Measurements from ENCODE around the gene NADSYN1. TPM values are rescaled to one million over a fixed set of nuclear protein-coding genes. Genes with fewer than 3 reads are reported as not detected.

Gene NADSYN1
- total RNA-seq, 2 experiments from 2014 or later, result 106 to 112 TPM

GRCh38 chr11:71490044-71490730 lies 37.2 kb downstream of the NADSYN1 start:
- no peak for TF ChIP-seq CTCF (IDR thresholded peaks at IDR 0.05)
- H3K27ac ChIP-seq (ENCODE audit: low read depth in 1 of 2, low read length in 2 of 2), result no peak overlapping the region
- no peaks in the 10 kb centered on the region for H3K4me1 Mint-ChIP-seq (ENCODE audit: low read depth)
- ChIA-PET POLR2A (no interaction called here), CTCF (interaction anchor here (0.6 kb wide), 1 partner anchor 9 kb away, joined by 4 read pairs; no protein-coding TSS in a partner anchor)
- H3K4me1 ChIP-seq (ENCODE audit: insufficient read depth, low read length), result no peaks in the 10 kb centered on the region
- ATAC-seq (ENCODE audit: poor library complexity) (no peak), DNase-seq (peak in 1 of 14 experiments; percentile 17)
- no peaks in the 10 kb centered on the region for H3K27me3 Mint-ChIP-seq
- no peaks in the 10 kb centered on the region for H3K27me3 ChIP-seq (ENCODE audit: control insufficient read depth in 1 of 2, insufficient read depth in 2 of 2, low read length in 2 of 2)
- no peaks in the 10 kb centered on the region for H3K9me3 ChIP-seq (ENCODE audit: control insufficient read depth in 1 of 2, insufficient read depth in 1 of 2, low read length in 2 of 2)
- H3K36me3 Mint-ChIP-seq (ENCODE audit: low read depth), result peaks cover 92% of the 10 kb centered on the region
- no peak overlapping the region for H3K27ac Mint-ChIP-seq
- H3K9me3 Mint-ChIP-seq, result no peaks in the 10 kb centered on the region
- H3K4me3 Mint-ChIP-seq, result no peak overlapping the region
- peaks cover 60% of the 10 kb centered on the region for H3K36me3 ChIP-seq (ENCODE audit: insufficient read depth, low read length)
- no peak overlapping the region for H3K4me3 ChIP-seq (ENCODE audit: low read length)
- intact Hi-C loops (cut with DNase I, micrococcal nuclease), result no loop called here

- no peaks in the 10 kb centered on the region for H3K27me3 Mint-ChIP-seq
- Histone ChIP-seq H3K27ac (ENCODE audit: low read depth in 1 of 2, low read length in 2 of 2) (no peak overlapping the region), H3K4me1 (ENCODE audit: insufficient read depth, low read length) (no peaks in the 10 kb centered on the region), H3K27me3 (ENCODE audit: control insufficient read depth in 1 of 2, insufficient read depth in 2 of 2, low read length in 2 of 2) (no peaks in the 10 kb centered on the region), H3K36me3 (ENCODE audit: insufficient read depth, low read length) (peaks cover 60% of the 10 kb centered on the region), H3K4me3 (ENCODE audit: low read length) (no peak overlapping the region), H3K9me3 (ENCODE audit: control insufficient read depth in 1 of 2, insufficient read depth in 1 of 2, low read length in 2 of 2) (no peaks in the 10 kb centered on the region)
- ATAC-seq (ENCODE audit: poor library complexity) (no peak), DNase-seq (peak in 1 of 14 experiments; percentile 11)
- peaks cover 92% of the 10 kb centered on the region for H3K36me3 Mint-ChIP-seq (ENCODE audit: low read depth)
- intact Hi-C loops (cut with DNase I, micrococcal nuclease), result no loop called here
- no peak overlapping the region for H3K4me3 Mint-ChIP-seq
- H3K4me1 Mint-ChIP-seq (ENCODE audit: low read depth), result no peaks in the 10 kb centered on the region
- POLR2A ChIA-PET, result no interaction called here
- CTCF ChIA-PET, result no interaction called here
- H3K27ac Mint-ChIP-seq, result no peak overlapping the region
- H3K9me3 Mint-ChIP-seq, result no peaks in the 10 kb centered on the region
- no peak for TF ChIP-seq CTCF (IDR thresholded peaks at IDR 0.05)
Observed at GRCh38 chr11:71490731-71491390, 37.9 kb downstream of the NADSYN1 start.

GRCh38 chr11:71491531-71491930 lies 38.5 kb downstream of the NADSYN1 start:
- no peak overlapping the region for H3K4me3 Mint-ChIP-seq
- no peaks in the 10 kb centered on the region for H3K27me3 Mint-ChIP-seq
- H3K27me3 ChIP-seq (ENCODE audit: control insufficient read depth in 1 of 2, insufficient read depth in 2 of 2, low read length in 2 of 2), result no peaks in the 10 kb centered on the region
- CTCF ChIA-PET, result no interaction called here
- TF ChIP-seq CTCF (IDR thresholded peaks at IDR 0.05), result no peak
- ATAC-seq (ENCODE audit: poor library complexity) (no peak), DNase-seq (peak in 1 of 14 experiments; percentile 20)
- peaks cover 92% of the 10 kb centered on the region for H3K36me3 Mint-ChIP-seq (ENCODE audit: low read depth)
- H3K4me1 Mint-ChIP-seq (ENCODE audit: low read depth), result no peaks in the 10 kb centered on the region
- H3K36me3 ChIP-seq (ENCODE audit: insufficient read depth, low read length), result peaks cover 60% of the 10 kb centered on the region
- H3K27ac ChIP-seq (ENCODE audit: low read depth in 1 of 2, low read length in 2 of 2), result no peak overlapping the region
- H3K9me3 ChIP-seq (ENCODE audit: control insufficient read depth in 1 of 2, insufficient read depth in 1 of 2, low read length in 2 of 2), result no peaks in the 10 kb centered on the region
- no peaks in the 10 kb centered on the region for H3K9me3 Mint-ChIP-seq
- H3K27ac Mint-ChIP-seq, result no peak overlapping the region
- POLR2A ChIA-PET, result no interaction called here
- no peak overlapping the region for H3K4me3 ChIP-seq (ENCODE audit: low read length)
- intact Hi-C loops (cut with DNase I, micrococcal nuclease), result no loop called here
- no peaks in the 10 kb centered on the region for H3K4me1 ChIP-seq (ENCODE audit: insufficient read depth, low read length)

Measured in CD4-positive, alpha-beta T cell (primary cell).